Left ventricle myocardium inferior (tissue), 1 donor: ENCODE results near the gene HELZ2. TPM values are rescaled to one million over a fixed set of nuclear protein-coding genes. Genes with fewer than 3 reads are reported as not detected.

Experiments
- DNase-seq: peaks from one replicate; pipeline ENCODE4 v3.0.0-alpha.2; 2020
- H3K27ac ChIP-seq: fragments of 200-600 bp; replicated peaks from 2 replicates; pipeline ENCODE4 v1.8.0; 2021
- H3K27me3 ChIP-seq: fragments of 200-600 bp; 2 replicates; pipeline ENCODE4 v1.8.0; 2021; ENCODE audit warnings: low read depth
- H3K36me3 ChIP-seq: fragments of 200-600 bp; 2 replicates; pipeline ENCODE4 v1.8.0; 2021
- H3K4me1 ChIP-seq: fragments of 200-600 bp; 2 replicates; pipeline ENCODE4 v1.8.0; 2021
- H3K4me3 ChIP-seq: fragments of 200-600 bp; 2 replicates; pipeline ENCODE4 v1.8.0; 2021; ENCODE audit warnings: mild to moderate bottlenecking, moderate library complexity
- H3K9me3 ChIP-seq: fragments of 200-600 bp; replicated peaks from 2 replicates; pipeline ENCODE4 v1.8.0; 2021
- intact Hi-C: fragments of 100-400 bp; cut with micrococcal nuclease; formaldehyde crosslinking; loops from one replicate; pipeline ENCODE4 v1.11.0; 2022
- total RNA-seq: library from RNA; stranded (reverse); fragmentation: NEBNext Ultra II Directional; extraction: Animal tissue kit (Norgen Biotek cat#: 25700); gene quantifications from one replicate; pipeline ENCODE4 v1.2.1, GENCODE V29; 2021
- TF ChIP-seq, protein P1 (sequence below): fragments of 200-600 bp; IDR thresholded peaks from 2 replicates; pipeline ENCODE4 v1.8.0; 2021; ENCODE audit warnings: antibody characterized with exemption, mild to moderate bottlenecking, borderline replicate concordance
- donor health status: DM: no; HTN: yes; CAD: no; lungs with severe emphysema.

Gene HELZ2
- total RNA-seq, 1 donor from 2014 or later: 10.6 TPM

DNA sequence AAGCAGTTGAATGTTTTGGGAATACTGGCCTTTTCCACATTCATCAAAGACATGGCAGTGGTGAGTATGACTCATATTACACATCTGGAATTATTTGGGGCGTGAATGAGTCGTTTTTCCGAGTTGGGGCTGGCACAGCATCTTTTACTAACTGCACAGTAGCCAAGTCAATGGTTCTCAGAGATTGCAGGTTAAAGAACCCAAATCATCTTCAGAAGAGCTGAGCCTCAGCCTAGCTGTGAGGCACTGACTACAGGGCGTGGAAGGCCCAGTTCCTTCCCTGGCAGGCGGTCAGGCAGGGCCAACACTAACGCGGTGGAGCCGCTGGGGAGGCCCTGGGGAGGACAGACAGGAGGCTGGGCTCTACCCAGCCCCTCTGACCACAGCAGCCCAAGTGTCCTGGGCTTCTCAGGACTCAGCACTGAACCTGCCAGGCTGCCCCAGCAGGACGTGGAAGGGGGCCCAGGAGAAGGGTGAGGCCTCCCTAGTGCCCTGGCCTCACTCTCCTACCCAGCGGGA is 20.1 kb upstream of the HELZ2 start:
- Histone ChIP-seq H3K36me3 (peaks cover 89% of the 10 kb centered on the region), H3K27me3 (no peaks in the 10 kb centered on the region), H3K4me3 (no peak overlapping the region), H3K9me3 (no peaks in the 10 kb centered on the region), H3K4me1 (no peaks in the 10 kb centered on the region), H3K27ac (no peak overlapping the region)
- intact Hi-C loops: no loop called here
- TF ChIP-seq, protein P1, sequence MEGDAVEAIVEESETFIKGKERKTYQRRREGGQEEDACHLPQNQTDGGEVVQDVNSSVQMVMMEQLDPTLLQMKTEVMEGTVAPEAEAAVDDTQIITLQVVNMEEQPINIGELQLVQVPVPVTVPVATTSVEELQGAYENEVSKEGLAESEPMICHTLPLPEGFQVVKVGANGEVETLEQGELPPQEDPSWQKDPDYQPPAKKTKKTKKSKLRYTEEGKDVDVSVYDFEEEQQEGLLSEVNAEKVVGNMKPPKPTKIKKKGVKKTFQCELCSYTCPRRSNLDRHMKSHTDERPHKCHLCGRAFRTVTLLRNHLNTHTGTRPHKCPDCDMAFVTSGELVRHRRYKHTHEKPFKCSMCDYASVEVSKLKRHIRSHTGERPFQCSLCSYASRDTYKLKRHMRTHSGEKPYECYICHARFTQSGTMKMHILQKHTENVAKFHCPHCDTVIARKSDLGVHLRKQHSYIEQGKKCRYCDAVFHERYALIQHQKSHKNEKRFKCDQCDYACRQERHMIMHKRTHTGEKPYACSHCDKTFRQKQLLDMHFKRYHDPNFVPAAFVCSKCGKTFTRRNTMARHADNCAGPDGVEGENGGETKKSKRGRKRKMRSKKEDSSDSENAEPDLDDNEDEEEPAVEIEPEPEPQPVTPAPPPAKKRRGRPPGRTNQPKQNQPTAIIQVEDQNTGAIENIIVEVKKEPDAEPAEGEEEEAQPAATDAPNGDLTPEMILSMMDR: no peak
- DNase-seq: no peak

- Histone ChIP-seq H3K27me3 (no peaks in the 10 kb centered on the region), H3K4me1 (no peaks in the 10 kb centered on the region), H3K27ac (no peak overlapping the region), H3K36me3 (peaks cover 87% of the 10 kb centered on the region), H3K9me3 (no peaks in the 10 kb centered on the region), H3K4me3 (no peak overlapping the region)
- no peak for DNase-seq
- TF ChIP-seq, protein P1: no peak
- intact Hi-C loops: no loop called here
Observed at GRCh38 chr20:63592661-63593060, 18.6 kb upstream of the HELZ2 start.

DNA sequence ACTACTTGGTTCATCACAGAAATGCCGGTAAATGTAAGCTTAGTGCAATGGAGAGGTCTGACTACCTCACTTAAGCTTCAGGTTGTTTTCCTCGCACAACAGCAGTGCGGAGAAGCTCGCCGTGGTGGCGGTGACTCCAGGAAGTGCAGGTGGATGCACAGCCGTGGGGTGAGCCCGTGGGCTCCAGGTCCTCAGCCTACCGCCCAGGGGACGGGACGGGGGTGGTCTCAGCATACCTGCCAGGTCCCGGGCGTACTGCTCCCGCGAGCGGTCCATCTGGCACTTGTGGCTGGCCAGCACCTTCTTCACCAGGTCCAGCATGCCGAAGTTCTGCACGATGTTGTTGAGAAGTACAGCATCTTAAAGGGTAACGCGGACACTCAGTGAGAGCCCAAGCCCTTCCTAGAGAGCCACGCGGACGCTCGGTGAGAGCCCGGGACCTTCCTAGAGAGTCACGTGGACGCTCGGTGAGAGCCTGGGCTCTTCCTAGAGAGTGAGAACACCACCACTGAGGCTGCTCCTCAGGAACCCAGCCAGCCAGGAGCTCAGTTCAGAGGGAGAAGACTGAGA is 17.8 kb upstream of the HELZ2 start:
- intact Hi-C loops: no loop called here
- Histone ChIP-seq H3K4me1 (no peaks in the 10 kb centered on the region), H3K27ac (no peak overlapping the region), H3K36me3 (peaks cover 82% of the 10 kb centered on the region), H3K4me3 (no peak overlapping the region), H3K9me3 (no peaks in the 10 kb centered on the region), H3K27me3 (no peaks in the 10 kb centered on the region)
- no peak for DNase-seq
- TF ChIP-seq, protein P1: no peak

- peaks cover 78% of the 10 kb centered on the region for H3K36me3 ChIP-seq
- H3K4me1 ChIP-seq: peaks cover 7% of the 10 kb centered on the region
- H3K27me3 ChIP-seq: no peaks in the 10 kb centered on the region
- no peaks in the 10 kb centered on the region for H3K9me3 ChIP-seq
- intact Hi-C loops: no loop called here
- TF ChIP-seq, protein P1: no peak
- no peak overlapping the region for H3K4me3 ChIP-seq
- no peak for DNase-seq
- no peak overlapping the region for H3K27ac ChIP-seq
Observed at GRCh38 chr20:63591147-63591533, 17.1 kb upstream of the HELZ2 start.

- H3K9me3 ChIP-seq: no peaks in the 10 kb centered on the region
- peaks cover 73% of the 10 kb centered on the region for H3K36me3 ChIP-seq
- no peak overlapping the region for H3K27ac ChIP-seq
- no peak for DNase-seq
- H3K4me1 ChIP-seq: peaks cover 10% of the 10 kb centered on the region
- H3K4me3 ChIP-seq: no peak overlapping the region
- TF ChIP-seq, protein P1: no peak
- H3K27me3 ChIP-seq: no peaks in the 10 kb centered on the region
- intact Hi-C loops: no loop called here
Observed at GRCh38 chr20:63590218-63591146, 16.4 kb upstream of the HELZ2 start.
